Parathyroid adenoma (tissue), 2 donors: Measurements from ENCODE around the gene CTCFL.
"Not testable (repeated sequence)": the region's sequence is repeated elsewhere in the genome, so short reads cannot be mapped to it uniquely, and the experiment has no call there.

Experiments used
- H2AFZ ChIP-seq: fragments of 300-600 bp; sonication (generic); one replicate; pipeline ENCODE4 v1.7.0; 2017; ENCODE audit warnings: antibody characterized with exemption, mild to moderate bottlenecking
- H3K27ac ChIP-seq: fragments of 300-600 bp; sonication (generic); one replicate; pipeline ENCODE4 v1.7.0; 2017
- H3K27me3 ChIP-seq: fragments of 300-600 bp; sonication (generic); one replicate; pipeline ENCODE4 v1.7.0; 2017; ENCODE audit warnings: low read length; ENCODE audit not compliant: control insufficient read depth, insufficient read depth
- H3K36me3 ChIP-seq: fragments of 300-600 bp; sonication (generic); one replicate; pipeline ENCODE4 v1.7.0; 2017; ENCODE audit warnings: low read length; ENCODE audit not compliant: control insufficient read depth, insufficient read depth
- H3K4me1 ChIP-seq: fragments of 300-600 bp; sonication (generic); one replicate; pipeline ENCODE4 v1.7.0; 2017; ENCODE audit warnings: control low read depth
- H3K4me2 ChIP-seq: fragments of 300-600 bp; sonication (generic); one replicate; pipeline ENCODE4 v1.7.0; 2017; ENCODE audit warnings: low read length
- H3K4me3 ChIP-seq: fragments of 300-600 bp; sonication (generic); one replicate; pipeline ENCODE4 v1.7.0; 2017; ENCODE audit warnings: low read depth, low read length
- H3K79me2 ChIP-seq: fragments of 300-600 bp; sonication (generic); one replicate; pipeline ENCODE4 v1.7.0; 2017; ENCODE audit warnings: control low read depth
- H3K9ac ChIP-seq: fragments of 300-600 bp; sonication (generic); one replicate; pipeline ENCODE4 v1.7.0; 2017; ENCODE audit warnings: mild to moderate bottlenecking
- H3K9me3 ChIP-seq: fragments of 300-600 bp; sonication (generic); one replicate; pipeline ENCODE4 v1.7.0; 2017; ENCODE audit warnings: low read length; ENCODE audit not compliant: control insufficient read depth
- TF ChIP-seq, protein P1 (sequence below): fragments of 300-600 bp; sonication (generic); IDR thresholded peaks from one replicate; pipeline ENCODE4 v1.7.0; 2017; ENCODE audit warnings: antibody characterized with exemption, mild to moderate bottlenecking
- donor health status: primary hyperparathyroidism.

The CTCFL gene

GRCh38 chr20:57473246-57474048, 51.5 kb downstream of the CTCFL start:
- Histone ChIP-seq H2AFZ (no peak overlapping the region), H3K27me3 (no peaks in the 10 kb centered on the region), H3K79me2 (no peaks in the 10 kb centered on the region), H3K4me2 (no peak overlapping the region), H3K9ac (no peak overlapping the region), H3K9me3 (no peaks in the 10 kb centered on the region), H3K4me1 (no peaks in the 10 kb centered on the region), H3K27ac (no peak overlapping the region), H3K36me3 (no peaks in the 10 kb centered on the region), H3K4me3 (no peak overlapping the region)
- TF ChIP-seq, protein P1, sequence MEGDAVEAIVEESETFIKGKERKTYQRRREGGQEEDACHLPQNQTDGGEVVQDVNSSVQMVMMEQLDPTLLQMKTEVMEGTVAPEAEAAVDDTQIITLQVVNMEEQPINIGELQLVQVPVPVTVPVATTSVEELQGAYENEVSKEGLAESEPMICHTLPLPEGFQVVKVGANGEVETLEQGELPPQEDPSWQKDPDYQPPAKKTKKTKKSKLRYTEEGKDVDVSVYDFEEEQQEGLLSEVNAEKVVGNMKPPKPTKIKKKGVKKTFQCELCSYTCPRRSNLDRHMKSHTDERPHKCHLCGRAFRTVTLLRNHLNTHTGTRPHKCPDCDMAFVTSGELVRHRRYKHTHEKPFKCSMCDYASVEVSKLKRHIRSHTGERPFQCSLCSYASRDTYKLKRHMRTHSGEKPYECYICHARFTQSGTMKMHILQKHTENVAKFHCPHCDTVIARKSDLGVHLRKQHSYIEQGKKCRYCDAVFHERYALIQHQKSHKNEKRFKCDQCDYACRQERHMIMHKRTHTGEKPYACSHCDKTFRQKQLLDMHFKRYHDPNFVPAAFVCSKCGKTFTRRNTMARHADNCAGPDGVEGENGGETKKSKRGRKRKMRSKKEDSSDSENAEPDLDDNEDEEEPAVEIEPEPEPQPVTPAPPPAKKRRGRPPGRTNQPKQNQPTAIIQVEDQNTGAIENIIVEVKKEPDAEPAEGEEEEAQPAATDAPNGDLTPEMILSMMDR = no peak

- H3K9me3 ChIP-seq, H2AFZ ChIP-seq, H3K27ac ChIP-seq, H3K27me3 ChIP-seq, H3K4me3 ChIP-seq, H3K79me2 ChIP-seq, H3K36me3 ChIP-seq, H3K4me1 ChIP-seq, H3K4me2 ChIP-seq, H3K9ac ChIP-seq: not testable (repeated sequence)
These were observed 52.5 kb downstream of the CTCFL start for GRCh38 chr20:57472474-57472873.

- H3K9ac ChIP-seq = no peak overlapping the region
- H3K9me3 ChIP-seq = no peaks in the 10 kb centered on the region
- no peaks in the 10 kb centered on the region for H3K36me3 ChIP-seq
- H3K4me2 ChIP-seq = no peak overlapping the region
- TF ChIP-seq, protein P1 = no peak
- no peak overlapping the region for H3K4me3 ChIP-seq
- H3K79me2 ChIP-seq = no peaks in the 10 kb centered on the region
- no peaks in the 10 kb centered on the region for H3K4me1 ChIP-seq
- H3K27ac ChIP-seq = no peak overlapping the region
- H2AFZ ChIP-seq = no peak overlapping the region
- H3K27me3 ChIP-seq = no peaks in the 10 kb centered on the region
These were observed 53.2 kb downstream of the CTCFL start for GRCh38 chr20:57471496-57472372.

GRCh38 chr20:57470666-57471495, 54.1 kb downstream of the CTCFL start:
- Histone ChIP-seq H3K4me1 (no peaks in the 10 kb centered on the region), H3K36me3 (no peaks in the 10 kb centered on the region), H3K27me3 (no peaks in the 10 kb centered on the region), H3K79me2 (no peaks in the 10 kb centered on the region), H3K9ac (no peak overlapping the region), H3K4me2 (no peak overlapping the region), H2AFZ (no peak overlapping the region), H3K27ac (no peak overlapping the region), H3K4me3 (no peak overlapping the region), H3K9me3 (no peaks in the 10 kb centered on the region)
- TF ChIP-seq, protein P1 = no peak

DNA sequence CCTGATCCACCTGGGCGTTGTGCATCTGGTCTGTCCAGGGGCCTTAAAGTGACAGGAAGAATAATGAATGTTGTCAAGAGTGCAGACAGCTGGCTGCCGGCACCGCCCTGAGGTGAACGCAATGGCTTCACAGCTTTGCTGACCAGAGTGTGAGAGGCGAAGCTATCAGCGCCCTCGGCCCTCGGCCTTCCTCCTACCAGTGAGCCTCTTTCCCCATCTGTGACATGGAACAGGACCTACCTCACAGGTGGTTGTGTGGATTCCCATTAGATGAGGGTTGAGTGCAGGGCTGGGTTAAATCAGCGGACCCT, 54.8 kb downstream of the CTCFL start:
- no peak overlapping the region for H3K27ac ChIP-seq
- no peak overlapping the region for H3K9ac ChIP-seq
- no peak overlapping the region for H3K4me3 ChIP-seq
- H3K9me3 ChIP-seq = no peaks in the 10 kb centered on the region
- no peak overlapping the region for H2AFZ ChIP-seq
- TF ChIP-seq, protein P1 = no peak
- no peaks in the 10 kb centered on the region for H3K36me3 ChIP-seq
- no peaks in the 10 kb centered on the region for H3K79me2 ChIP-seq
- no peaks in the 10 kb centered on the region for H3K4me1 ChIP-seq
- H3K27me3 ChIP-seq = no peaks in the 10 kb centered on the region
- H3K4me2 ChIP-seq = no peak overlapping the region
